T-cell (primary cell): ENCODE measurements around the gene KIAA1549. TPM values are rescaled to one million over a fixed set of nuclear protein-coding genes. Genes with fewer than 3 reads are reported as not detected.

Experiments
- ATAC-seq, 4 experiments: fragments of 200-7000 bp in 3 of 4; fragments of 150-1000 bp in 1 of 4; cut with Tn5 transposase; replicated peaks in 1 of 4; 1 replicate in 3 of 4; 2 replicates in 1 of 4; pipeline ENCODE4 v1.10.0; 2021; ENCODE audit warnings: moderate library complexity in 3 of 4, mild to moderate bottlenecking in 2 of 4, moderate number of reproducible peaks in 1 of 4
- CTCF ChIA-PET, 2 donors: fragments of 300-600 bp; sonication (Branson Sonifier 250); formaldehyde crosslinking; loops; one replicate each; lab custom pipeline; 2022; ENCODE audit warnings: antibody characterized with exemption in 2 of 2; lab: Charles Lee
- POLR2A ChIA-PET, 2 donors: fragments of 300-600 bp; sonication (Branson Sonifier 250); formaldehyde crosslinking; loops; one replicate each; lab custom pipeline; 2022; ENCODE audit warnings: antibody characterized with exemption in 2 of 2; lab: Charles Lee
- DNase-seq, 35 experiments: peaks; one replicate each; pipeline versions ENCODE4 v3.0.0 to v3.0.0-alpha.2; 2013 to 2023
- H3K27ac ChIP-seq: one replicate; pipeline ENCODE4 v1.5.1; 2013; ENCODE audit warnings: low read length
- H3K27me3 ChIP-seq, 2 experiments: replicated peaks in 1 of 2; 1 replicate in 1 of 2; 2 replicates in 1 of 2; pipeline versions ENCODE4 v1.6.1 to v1.7.0; 2013; ENCODE audit warnings: low read length in 1 of 2, mixed read lengths in 1 of 2; ENCODE audit not compliant: control insufficient read depth in 2 of 2, insufficient read depth in 2 of 2; ENCODE audit errors: extremely low read depth in 1 of 2
- H3K36me3 ChIP-seq, 2 donors: 1 replicate in 1 of 2; 2 replicates in 1 of 2; pipeline versions ENCODE4 v1.6.1 to v1.7.0; 2013; ENCODE audit warnings: low read length in 1 of 2; ENCODE audit not compliant: control insufficient read depth in 2 of 2, insufficient read depth in 1 of 2; ENCODE audit errors: extremely low read depth in 1 of 2
- H3K4me1 ChIP-seq, 2 experiments: 1 replicate in 1 of 2; 2 replicates in 1 of 2; pipeline versions ENCODE4 v1.6.1 to v1.7.0; 2013; ENCODE audit warnings: low read length in 2 of 2, mixed read lengths in 1 of 2; ENCODE audit not compliant: insufficient read depth in 2 of 2, control insufficient read depth in 1 of 2; ENCODE audit errors: extremely low read depth in 1 of 2
- H3K4me3 ChIP-seq, 2 donors: 1 replicate in 1 of 2; 2 replicates in 1 of 2; pipeline versions ENCODE4 v1.5.1 to v1.7.0; 2013; ENCODE audit warnings: mild to moderate bottlenecking in 2 of 2, low read length in 1 of 2, moderate library complexity in 1 of 2; ENCODE audit not compliant: control insufficient read depth in 1 of 2; ENCODE audit errors: extremely low read depth in 1 of 2
- H3K9me3 ChIP-seq: 2 replicates; pipeline ENCODE4 v1.7.0; 2013
- H3K27ac Mint-ChIP-seq, 2 donors: one replicate each; pipeline ENCODE4 v1.8.0; 2020 to 2021; ENCODE audit warnings: mild to moderate bottlenecking in 2 of 2, mixed read lengths in 2 of 2
- H3K27me3 Mint-ChIP-seq, 2 donors: one replicate each; pipeline ENCODE4 v1.8.0; 2021 to 2022; ENCODE audit warnings: mixed read lengths in 2 of 2
- H3K36me3 Mint-ChIP-seq: one replicate; pipeline ENCODE4 v1.8.0; 2021; ENCODE audit warnings: mixed read lengths
- H3K4me1 Mint-ChIP-seq, 3 donors: one replicate each; pipeline ENCODE4 v1.8.0; 2020 to 2022; ENCODE audit warnings: mixed read lengths in 3 of 3, mild to moderate bottlenecking in 1 of 3
- H3K4me3 Mint-ChIP-seq, 3 donors: one replicate each; pipeline ENCODE4 v1.8.0; 2020 to 2022; ENCODE audit warnings: mild to moderate bottlenecking in 3 of 3, mixed read lengths in 3 of 3, moderate library complexity in 3 of 3
- H3K9me3 Mint-ChIP-seq, 3 donors: one replicate each; pipeline ENCODE4 v1.8.0; 2020 to 2022; ENCODE audit warnings: mixed read lengths in 3 of 3
- WGBS: methylation state at CpG from one replicate; pipeline ENCODE4 v1.1.5; 2013; ENCODE audit warnings: missing lambda C conversion rate; ENCODE audit not compliant: insufficient coverage; 5-methylcytosine and 5-hydroxymethylcytosine counted together
- total RNA-seq, 35 experiments: library from RNA in 6 of 35; stranded (reverse) in 6 of 35; fragments of 120-200 nt in 1 of 35; gene quantifications; one replicate each; pipeline versions ENCODE4 v1.2.1 to v1.2.4 and lab custom pipeline; 2013 to 2026

KIAA1549 gene
- total RNA-seq, 5 donors from 2014 or later (not counting 1 experiment from before 2014, with no cell fraction given), result 0.05 to 0.29 (median 0.15) TPM

- H3K27me3 Mint-ChIP-seq, result peaks cover 3 to 4% of the 10 kb centered on the region in 2 donors
- ATAC-seq, result no peak
- DNase-seq, result no peak
- CTCF ChIA-PET, result no interaction called here
- 93% methylated on average over 2 of the region's 6 CpGs for WGBS
- no peak overlapping the region for H3K27ac Mint-ChIP-seq
- Histone ChIP-seq H3K27ac (no peak overlapping the region), H3K36me3 (no peaks in the 10 kb centered on the region), H3K4me1 (no peaks in the 10 kb centered on the region), H3K27me3 (peaks cover 0 to 8% of the 10 kb centered on the region in 2 experiments), H3K4me3 (no peak overlapping the region), H3K9me3 (no peaks in the 10 kb centered on the region)
- peaks cover 1 to 8% (median 2%) of the 10 kb centered on the region in 3 donors for H3K4me1 Mint-ChIP-seq
- no peaks in the 10 kb centered on the region for H3K36me3 Mint-ChIP-seq
- no peak overlapping the region for H3K4me3 Mint-ChIP-seq
- POLR2A ChIA-PET, result interaction anchor here in 1 of 2 donors (0.6 kb wide), 1 partner anchor 793 kb away, joined by 4 read pairs; no protein-coding TSS in a partner anchor
- H3K9me3 Mint-ChIP-seq, result peaks cover 0 to 5% (median 4%) of the 10 kb centered on the region in 3 donors
Measured at GRCh38 chr7:138958391-138958956, 22.7 kb downstream of the KIAA1549 start.

- CTCF ChIA-PET, result no interaction called here
- WGBS, result 91% methylated on average over 7 of the region's 16 CpGs
Measured at GRCh38 chr7:138957753-138958390, 23.3 kb downstream of the KIAA1549 start.

GRCh38 chr7:138957217-138957616, 24.0 kb downstream of the KIAA1549 start:
- no peaks in the 10 kb centered on the region for H3K9me3 ChIP-seq
- peaks cover 0 to 1% of the 10 kb centered on the region in 2 donors for H3K27me3 Mint-ChIP-seq

More at GRCh38 chr7:138957753-138958390, 23.3 kb downstream of the KIAA1549 start:
- peaks cover 0 to 2% (median under 1%) of the 10 kb centered on the region in 3 donors for H3K4me1 Mint-ChIP-seq
- H3K9me3 Mint-ChIP-seq, result peaks cover 0 to 5% (median 4%) of the 10 kb centered on the region in 3 donors
- no peak for ATAC-seq
- no peak overlapping the region for H3K27ac Mint-ChIP-seq
- Histone ChIP-seq H3K27me3 (peaks cover 0 to 8% of the 10 kb centered on the region in 2 experiments), H3K36me3 (no peaks in the 10 kb centered on the region), H3K9me3 (no peaks in the 10 kb centered on the region), H3K4me3 (no peak overlapping the region), H3K4me1 (no peaks in the 10 kb centered on the region), H3K27ac (no peak overlapping the region)
- POLR2A ChIA-PET, result interaction anchor here in 1 of 2 donors (0.6 kb wide), 1 partner anchor 793 kb away, joined by 4 read pairs; no protein-coding TSS in a partner anchor
- H3K27me3 Mint-ChIP-seq, result peaks cover 2% of the 10 kb centered on the region in 2 donors
- DNase-seq, result no peak
- no peak overlapping the region for H3K4me3 Mint-ChIP-seq
- no peaks in the 10 kb centered on the region for H3K36me3 Mint-ChIP-seq

GRCh38 chr7:138954545-138955475, 26.4 kb downstream of the KIAA1549 start:
- 80% methylated on average over 9 of the region's 14 CpGs for WGBS
- no peak overlapping the region for H3K4me3 Mint-ChIP-seq
- POLR2A ChIA-PET, result no interaction called here
- H3K27me3 Mint-ChIP-seq, result peaks cover 8 to 11% of the 10 kb centered on the region in 2 donors
- no peak overlapping the region for H3K27ac Mint-ChIP-seq
- H3K36me3 Mint-ChIP-seq, result no peaks in the 10 kb centered on the region
- no peaks in the 10 kb centered on the region for H3K4me1 ChIP-seq
- H3K4me1 Mint-ChIP-seq, result no peaks in the 10 kb centered on the region
- no peaks in the 10 kb centered on the region for H3K9me3 ChIP-seq
- no peak overlapping the region for H3K27ac ChIP-seq
- CTCF ChIA-PET, result no interaction called here
- no peaks in the 10 kb centered on the region for H3K36me3 ChIP-seq
- no peak for DNase-seq
- H3K9me3 Mint-ChIP-seq, result peaks cover 0 to 5% (median 4%) of the 10 kb centered on the region in 3 donors
- peaks cover 0 to 3% of the 10 kb centered on the region in 2 experiments for H3K27me3 ChIP-seq
- no peak for ATAC-seq
- no peak overlapping the region for H3K4me3 ChIP-seq

More at GRCh38 chr7:138957217-138957616, 24.0 kb downstream of the KIAA1549 start:
- ATAC-seq, result no peak
- Histone ChIP-seq H3K27ac (no peak overlapping the region), H3K4me3 (no peak overlapping the region), H3K36me3 (no peaks in the 10 kb centered on the region), H3K4me1 (no peaks in the 10 kb centered on the region), H3K27me3 (peaks cover 0 to 8% of the 10 kb centered on the region in 2 experiments)
- 100% methylated on average over 1 of the region's 3 CpGs for WGBS
- H3K27ac Mint-ChIP-seq, result no peak overlapping the region
- ChIA-PET POLR2A (no interaction called here), CTCF (no interaction called here)
- H3K4me3 Mint-ChIP-seq, result no peak overlapping the region
- no peaks in the 10 kb centered on the region for H3K4me1 Mint-ChIP-seq
- H3K36me3 Mint-ChIP-seq, result no peaks in the 10 kb centered on the region
- no peak for DNase-seq
- peaks cover 0 to 5% (median 4%) of the 10 kb centered on the region in 3 donors for H3K9me3 Mint-ChIP-seq

- Mint-ChIP-seq H3K9me3 (peaks cover 0 to 5% (median 4%) of the 10 kb centered on the region in 3 donors), H3K4me3 (no peak overlapping the region), H3K27ac (no peak overlapping the region), H3K27me3 (peaks cover 8 to 15% of the 10 kb centered on the region in 2 donors), H3K4me1 (no peaks in the 10 kb centered on the region), H3K36me3 (no peaks in the 10 kb centered on the region)
- no peak overlapping the region for H3K27ac ChIP-seq
- POLR2A ChIA-PET, result no interaction called here
- H3K9me3 ChIP-seq, result no peaks in the 10 kb centered on the region
- peaks cover 0 to 3% of the 10 kb centered on the region in 2 experiments for H3K27me3 ChIP-seq
- H3K36me3 ChIP-seq, result no peaks in the 10 kb centered on the region
- WGBS, result 80% methylated on average over 1 of the region's 6 CpGs
- CTCF ChIA-PET, result no interaction called here
- no peak for ATAC-seq
- no peak for DNase-seq
- H3K4me1 ChIP-seq, result no peaks in the 10 kb centered on the region
- H3K4me3 ChIP-seq, result no peak overlapping the region
Measured at GRCh38 chr7:138952791-138953190, 28.4 kb downstream of the KIAA1549 start.

- Histone ChIP-seq H3K4me3 (no peak overlapping the region), H3K36me3 (no peaks in the 10 kb centered on the region), H3K27ac (no peak overlapping the region), H3K27me3 (peaks cover 0 to 3% of the 10 kb centered on the region in 2 experiments), H3K4me1 (no peaks in the 10 kb centered on the region), H3K9me3 (no peaks in the 10 kb centered on the region)
- ChIA-PET CTCF (interaction anchor here in 1 of 2 donors (0.5 kb wide), 1 partner anchor 410 kb away, joined by 3 read pairs; no protein-coding TSS in a partner anchor), POLR2A (no interaction called here)
- no peak for ATAC-seq
- no peaks in the 10 kb centered on the region for H3K36me3 Mint-ChIP-seq
- H3K4me3 Mint-ChIP-seq, result no peak overlapping the region
- H3K9me3 Mint-ChIP-seq, result peaks cover 0 to 5% (median 4%) of the 10 kb centered on the region in 3 donors
- H3K4me1 Mint-ChIP-seq, result no peaks in the 10 kb centered on the region
- no peak overlapping the region for H3K27ac Mint-ChIP-seq
- 88% methylated on average over 5 of the region's 9 CpGs for whole genome bisulfite sequencing
- no peak for DNase-seq
- peaks cover 8 to 15% of the 10 kb centered on the region in 2 donors for H3K27me3 Mint-ChIP-seq
Measured at GRCh38 chr7:138951953-138952352, 29.2 kb downstream of the KIAA1549 start.
